Heart left ventricle (tissue), 13 donors: ENCODE results near the gene CLDN16.

Experiments used
- CTCF ChIP-seq, 12 donors: fragments of 200-600 bp; sonication (generic) in 4 of 12; IDR thresholded peaks; one replicate each; pipeline versions ENCODE4 v1.5.0 to v1.8.0; 2018 to 2022; ENCODE audit warnings: antibody characterized with exemption in 12 of 12, mild to moderate bottlenecking in 5 of 12
- POLR2A ChIP-seq, 2 donors: fragments of 450-650 bp; IDR thresholded peaks; one replicate each; pipeline ENCODE4 v1.6.1; 2017; ENCODE audit warnings: antibody characterized with exemption in 2 of 2, mild to moderate bottlenecking in 2 of 2, moderate library complexity in 2 of 2
- donor health status: ischemic (EF 13 %, LVEDD 7.1; RV severe dilation, severe dysfunction).
- donor health status: DM: no; HTN: yes; CAD: no.
- donor health status: DM: no; HTN: no; CAD: no.
- donor health status: ischemic (EF 25% LVEDD 6.9; RV normal size, moderate dysfunction).
- donor health status: ischemic (EF 25% LVEDD 5.7; RV mildly dilated, moderate dysfunction).
- donor health status: ischemic (EF 35%, LVEDD 5.7; RV mildly dilated, moderate dysfunction).
- donor health status: nonischemic (EF 11% LVEDD 7.7; RV severe dilation, severe dysfunction).
- donor health status: DM: yes; HTN: yes; CAD: no.
- donor health status: PGD.
- donor health status: ischemic (EF 29% LVEDD 5.4; RV normal size, mild dysfunction).
- donor health status: nonischemic (EF 23%, LVEDD 6.1; RV moderate dilation, normal function).

GRCh38 chr3:190430906-190431305 lies 42.9 kb downstream of the CLDN16 start:
- TF ChIP-seq CTCF (IDR thresholded peaks at IDR 0.05) (no peak), POLR2A (IDR thresholded peaks at IDR 0.05) (no peak)
